ENCODE measurements around the gene PDS5B. TPM values are rescaled to one million over a fixed set of nuclear protein-coding genes. Genes with fewer than 3 reads are reported as not detected.

The PDS5B gene
- 10 to 100 TPM in 1 of 4 donors, 1 to 10 TPM in 3; 6.5 to 26.5 (median 7.8) TPM for polyA plus RNA-seq
- long read RNA-seq, donor 1 = 0 reads
- long read RNA-seq, donor 2, partial matches to known transcripts = 10 of 10 reads
- long read RNA-seq, donor 2, other reads (novel, unspliced or antisense) = 0 of 10 reads
- long read RNA-seq, donor 3, full-length matches to known transcripts = 3 of 22 reads
- long read RNA-seq, donor 3, partial matches to known transcripts = 19 of 22 reads
- long read RNA-seq, donor 3, other reads (novel, unspliced or antisense) = 0 of 22 reads
- long read RNA-seq, donor 4 = 0 reads
- long read RNA-seq, donor 5 = 0 reads
- long read RNA-seq, donor 6, partial matches to known transcripts = 25 of 25 reads
- long read RNA-seq, donor 6, other reads (novel, unspliced or antisense) = 0 of 25 reads
- long read RNA-seq, donor 7 = 0 reads
- long read RNA-seq, donor 8 = 0 reads
- long read RNA-seq, donor 9 = 0 reads
- long read RNA-seq, donor 10, partial matches to known transcripts = 24 of 30 reads
- long read RNA-seq, donor 10, other reads (novel, unspliced or antisense) = 0 of 30 reads

- 0 to 1% (median 1%) methylated on average over 42 to 97 of the region's 97 CpGs for WGBS, 3 donors
- no peaks in the 10 kb centered on the region for H3K27me3 ChIP-seq (ENCODE audit: control insufficient read depth in 3 of 3, insufficient read depth in 3 of 3, low read length in 3 of 3)
- H3K36me3 ChIP-seq (ENCODE audit: control insufficient read depth in 3 of 3, insufficient read depth in 2 of 3, low read depth in 1 of 3, low read length in 3 of 3) = no peaks in the 10 kb centered on the region
- FAIRE-seq (no peak), DNase-seq (peak; percentile 95 to 98)
- peak within 1 kb of the TSS; percentile 85 to 95 (median 90) for H3K4me3 ChIP-seq (ENCODE audit: low read depth in 1 of 3, low read length in 3 of 3)
- no peaks in the 10 kb centered on the region for H3K9me3 ChIP-seq (ENCODE audit: control insufficient read depth in 2 of 2, insufficient read depth in 1 of 2, low read depth in 1 of 2, low read length in 1 of 2)
- peaks cover 0 to 4% (median 3%) of the 10 kb centered on the region in 3 donors for H3K4me1 ChIP-seq (ENCODE audit: control insufficient read depth in 3 of 3, insufficient read depth in 2 of 3, low read depth in 1 of 3, low read length in 2 of 3)
- H3K27ac ChIP-seq (ENCODE audit: low read depth in 1 of 3, low read length in 2 of 3) = peak within 1 kb of the TSS; percentile 85 to 96 (median 93)
These were observed at the start of gene PDS5B for GRCh38 chr13:32586080-32586900. TSS of gene PDS5B (plus strand) at chr13:32586452. CDS start at chr13:32648773, 62,321 bp downstream.

GRCh38 chr13:32537580-32538142 lies 48.6 kb upstream of the PDS5B start:
- Histone ChIP-seq H3K27ac (ENCODE audit: low read depth in 1 of 3, low read length in 2 of 3) (peak overlapping the region; percentile 87 to 97 (median 93)), H3K4me3 (ENCODE audit: low read depth in 1 of 3, low read length in 3 of 3) (peak overlapping the region; percentile 65 to 92 (median 85)), H3K9me3 (ENCODE audit: control insufficient read depth in 2 of 2, insufficient read depth in 1 of 2, low read depth in 1 of 2, low read length in 1 of 2) (no peaks in the 10 kb centered on the region), H3K36me3 (ENCODE audit: control insufficient read depth in 3 of 3, insufficient read depth in 2 of 3, low read depth in 1 of 3, low read length in 3 of 3) (peaks cover 0 to 5% (median 3%) of the 10 kb centered on the region in 3 donors), H3K27me3 (ENCODE audit: control insufficient read depth in 3 of 3, insufficient read depth in 3 of 3, low read length in 3 of 3) (no peaks in the 10 kb centered on the region), H3K4me1 (ENCODE audit: control insufficient read depth in 3 of 3, insufficient read depth in 2 of 3, low read depth in 1 of 3, low read length in 2 of 3) (peaks cover 0 to 6% (median 3%) of the 10 kb centered on the region in 3 donors)
- 5 to 18% (median 15%) methylated on average over 18 to 22 of the region's 22 CpGs for WGBS, 3 donors
- FAIRE-seq (no peak), DNase-seq (peak in 1 of 2 donors; percentile 4)

GRCh38 chr13:32538143-32538620 lies 48.1 kb upstream of the PDS5B start:
- Histone ChIP-seq H3K36me3 (ENCODE audit: control insufficient read depth in 3 of 3, insufficient read depth in 2 of 3, low read depth in 1 of 3, low read length in 3 of 3) (peaks cover 0 to 5% (median 3%) of the 10 kb centered on the region in 3 donors), H3K4me1 (ENCODE audit: control insufficient read depth in 3 of 3, insufficient read depth in 2 of 3, low read depth in 1 of 3, low read length in 2 of 3) (peaks cover 0 to 6% (median 3%) of the 10 kb centered on the region in 3 donors), H3K9me3 (ENCODE audit: control insufficient read depth in 2 of 2, insufficient read depth in 1 of 2, low read depth in 1 of 2, low read length in 1 of 2) (no peaks in the 10 kb centered on the region), H3K4me3 (ENCODE audit: low read depth in 1 of 3, low read length in 3 of 3) (peak overlapping the region; percentile 65 to 92 (median 85)), H3K27ac (ENCODE audit: low read depth in 1 of 3, low read length in 2 of 3) (peak overlapping the region; percentile 87 to 97 (median 93)), H3K27me3 (ENCODE audit: control insufficient read depth in 3 of 3, insufficient read depth in 3 of 3, low read length in 3 of 3) (no peaks in the 10 kb centered on the region)
- DNase-seq = no peak
- no peak for FAIRE-seq
- WGBS, 3 donors = 0 to 1% (median 0%) methylated on average over 23 of the region's 23 CpGs

- H3K27ac ChIP-seq (ENCODE audit: low read depth in 1 of 3, low read length in 2 of 3) = peak within 1 kb of the TSS; percentile 87 to 97 (median 93)
- peaks cover 0 to 6% (median 3%) of the 10 kb centered on the region in 3 donors for H3K4me1 ChIP-seq (ENCODE audit: control insufficient read depth in 3 of 3, insufficient read depth in 2 of 3, low read depth in 1 of 3, low read length in 2 of 3)
- DNase-seq (peak; percentile 97 to 98), FAIRE-seq (no peak)
- no peaks in the 10 kb centered on the region for H3K27me3 ChIP-seq (ENCODE audit: control insufficient read depth in 3 of 3, insufficient read depth in 3 of 3, low read length in 3 of 3)
- peaks cover 0 to 3% (median 2%) of the 10 kb centered on the region in 3 donors for H3K36me3 ChIP-seq (ENCODE audit: control insufficient read depth in 3 of 3, insufficient read depth in 2 of 3, low read depth in 1 of 3, low read length in 3 of 3)
- peak within 1 kb of the TSS; percentile 65 to 92 (median 85) for H3K4me3 ChIP-seq (ENCODE audit: low read depth in 1 of 3, low read length in 3 of 3)
- 0 to 2% (median 0%) methylated on average over 32 of the region's 32 CpGs for WGBS, 3 donors
- no peaks in the 10 kb centered on the region for H3K9me3 ChIP-seq (ENCODE audit: control insufficient read depth in 2 of 2, insufficient read depth in 1 of 2, low read depth in 1 of 2, low read length in 1 of 2)
These were observed 47.5 kb upstream of the PDS5B start, which contains the start of gene N4BP2L2 for GRCh38 chr13:32538621-32539246. TSS of gene N4BP2L2 (minus strand) at chr13:32538795. CDS start at chr13:32537027, 1,768 bp downstream.

- DNase-seq = no peak
- Histone ChIP-seq H3K36me3 (ENCODE audit: control insufficient read depth in 3 of 3, insufficient read depth in 2 of 3, low read depth in 1 of 3, low read length in 3 of 3) (no peaks in the 10 kb centered on the region), H3K27me3 (ENCODE audit: control insufficient read depth in 3 of 3, insufficient read depth in 3 of 3, low read length in 3 of 3) (no peaks in the 10 kb centered on the region), H3K4me3 (ENCODE audit: low read depth in 1 of 3, low read length in 3 of 3) (no peak overlapping the region), H3K27ac (ENCODE audit: low read depth in 1 of 3, low read length in 2 of 3) (no peak overlapping the region), H3K4me1 (ENCODE audit: control insufficient read depth in 3 of 3, insufficient read depth in 2 of 3, low read depth in 1 of 3, low read length in 2 of 3) (peaks cover 0 to 2% (median 0%) of the 10 kb centered on the region in 3 donors), H3K9me3 (ENCODE audit: control insufficient read depth in 2 of 2, insufficient read depth in 1 of 2, low read depth in 1 of 2, low read length in 1 of 2) (no peaks in the 10 kb centered on the region)
- FAIRE-seq = no peak
- whole genome bisulfite sequencing, 3 donors = 82 to 89% (median 83%) methylated on average over 2 of the region's 2 CpGs
These were observed 44.0 kb upstream of the PDS5B start for GRCh38 chr13:32542221-32542620.

- H3K27ac ChIP-seq (ENCODE audit: low read depth in 1 of 3, low read length in 2 of 3) = no peak overlapping the region
- no peaks in the 10 kb centered on the region for H3K36me3 ChIP-seq (ENCODE audit: control insufficient read depth in 3 of 3, insufficient read depth in 2 of 3, low read depth in 1 of 3, low read length in 3 of 3)
- no peaks in the 10 kb centered on the region for H3K27me3 ChIP-seq (ENCODE audit: control insufficient read depth in 3 of 3, insufficient read depth in 3 of 3, low read length in 3 of 3)
- no peaks in the 10 kb centered on the region for H3K4me1 ChIP-seq (ENCODE audit: control insufficient read depth in 3 of 3, insufficient read depth in 2 of 3, low read depth in 1 of 3, low read length in 2 of 3)
- WGBS, 3 donors = 91 to 96% (median 93%) methylated on average over 2 of the region's 2 CpGs
- FAIRE-seq (no peak), DNase-seq (no peak)
- no peaks in the 10 kb centered on the region for H3K9me3 ChIP-seq (ENCODE audit: control insufficient read depth in 2 of 2, insufficient read depth in 1 of 2, low read depth in 1 of 2, low read length in 1 of 2)
- no peak overlapping the region for H3K4me3 ChIP-seq (ENCODE audit: low read depth in 1 of 3, low read length in 3 of 3)
These were observed 41.2 kb upstream of the PDS5B start for GRCh38 chr13:32545083-32545482.

- DNase-seq = no peak
- no peak overlapping the region for H3K4me3 ChIP-seq (ENCODE audit: low read depth in 1 of 3, low read length in 3 of 3)
- WGBS, 3 donors = 24 to 39% (median 34%) methylated on average over 2 of the region's 2 CpGs
These were observed 37.4 kb upstream of the PDS5B start for GRCh38 chr13:32548837-32549236.

More at GRCh38 chr13:32548837-32549236, 37.4 kb upstream of the PDS5B start:
- FAIRE-seq = no peak
- Histone ChIP-seq H3K36me3 (ENCODE audit: control insufficient read depth in 3 of 3, insufficient read depth in 2 of 3, low read depth in 1 of 3, low read length in 3 of 3) (no peaks in the 10 kb centered on the region), H3K4me1 (ENCODE audit: control insufficient read depth in 3 of 3, insufficient read depth in 2 of 3, low read depth in 1 of 3, low read length in 2 of 3) (no peaks in the 10 kb centered on the region), H3K9me3 (ENCODE audit: control insufficient read depth in 2 of 2, insufficient read depth in 1 of 2, low read depth in 1 of 2, low read length in 1 of 2) (no peaks in the 10 kb centered on the region), H3K27me3 (ENCODE audit: control insufficient read depth in 3 of 3, insufficient read depth in 3 of 3, low read length in 3 of 3) (no peaks in the 10 kb centered on the region), H3K27ac (ENCODE audit: low read depth in 1 of 3, low read length in 2 of 3) (no peak overlapping the region)
